H1 (cell line): ENCODE data around the gene CCDC192. TPM values are rescaled to one million over a fixed set of nuclear protein-coding genes. Genes with fewer than 3 reads are reported as not detected.

Experiments used
- CTCF ChIA-PET: fragments of 300-600 bp; sonication (Branson Sonifier 250); formaldehyde crosslinking; loops from one replicate; lab custom pipeline; 2021; ENCODE audit not compliant: partially characterized antibody; lab: Charles Lee
- POLR2A ChIA-PET: fragments of 300-600 bp; sonication (Branson Sonifier 250); formaldehyde crosslinking; loops from one replicate; lab custom pipeline; 2021; ENCODE audit warnings: inconsistent platforms; ENCODE audit not compliant: partially characterized antibody; lab: Charles Lee
- DNase-seq, 2 experiments: peaks; one replicate each; pipeline versions ENCODE4 v3.0.0 to v3.0.0-alpha.2; 2010 to 2022; ENCODE audit warnings: low spot score in 2 of 2, low read depth in 1 of 2, mixed read lengths in 1 of 2
- FAIRE-seq: peaks from 2 replicates; lab custom pipeline; 2011; peaks lifted over from hg19 to GRCh38; lab: Jason Lieb, UNC
- H2AFZ ChIP-seq: 2 replicates; pipeline ENCODE4 v1.8.1; 2012; ENCODE audit warnings: low read length, inconsistent platforms
- H2AK5ac ChIP-seq: 2 replicates; pipeline ENCODE4 v1.6.1; 2013; ENCODE audit warnings: low read depth, low read length
- H2BK120ac ChIP-seq: replicated peaks from 2 replicates; pipeline ENCODE3; 2013; ENCODE audit warnings: low read depth, low read length, inconsistent platforms
- H2BK12ac ChIP-seq: 2 replicates; pipeline ENCODE4 v1.6.1; 2013; ENCODE audit warnings: low read depth, low read length
- H2BK15ac ChIP-seq: 2 replicates; pipeline ENCODE4 v1.6.1; 2013; ENCODE audit warnings: low read length
- H2BK20ac ChIP-seq: 2 replicates; pipeline ENCODE4 v1.6.1; 2013; ENCODE audit warnings: low read length
- H2BK5ac ChIP-seq: 2 replicates; pipeline ENCODE4 v1.6.1; 2013; ENCODE audit warnings: low read depth, low read length
- H3K14ac ChIP-seq: 2 replicates; pipeline ENCODE4 v1.6.1; 2013; ENCODE audit warnings: inconsistent platforms; ENCODE audit not compliant: insufficient read length
- H3K18ac ChIP-seq: 2 replicates; pipeline ENCODE4 v1.6.1; 2013; ENCODE audit warnings: low read length; ENCODE audit errors: extremely low read depth
- H3K23ac ChIP-seq: 2 replicates; pipeline ENCODE4 v1.6.1; 2013; ENCODE audit warnings: inconsistent platforms; ENCODE audit not compliant: insufficient read length
- H3K23me2 ChIP-seq: 2 replicates; pipeline ENCODE4 v1.6.1; 2013; ENCODE audit warnings: low read depth, low read length
- H3K27ac ChIP-seq: 2 replicates; pipeline ENCODE4 v1.6.1; 2011; ENCODE audit warnings: low read depth, low read length, inconsistent platforms
- H3K27me3 ChIP-seq, 4 experiments: replicated peaks in 1 of 4; 1 replicate in 1 of 4; 2 replicates in 3 of 4; pipeline versions ENCODE4 v1.6.1 to v1.8.1; 2011 to 2013; ENCODE audit warnings: low read length in 3 of 4, mild to moderate bottlenecking in 3 of 4, inconsistent platforms in 2 of 4, mixed read lengths in 2 of 4, moderate library complexity in 1 of 4; ENCODE audit not compliant: control insufficient read depth in 3 of 4, insufficient read depth in 3 of 4; ENCODE audit errors: extremely low read depth in 1 of 4
- H3K36me3 ChIP-seq, 4 experiments: 2 replicates each; pipeline versions ENCODE4 v1.6.1 to v1.8.1; 2011 to 2013; ENCODE audit warnings: mild to moderate bottlenecking in 4 of 4, low read length in 3 of 4, moderate library complexity in 2 of 4, control low read depth in 1 of 4, inconsistent platforms in 1 of 4; ENCODE audit not compliant: insufficient read depth in 4 of 4, control insufficient read depth in 2 of 4
- H3K4ac ChIP-seq: replicated peaks from 2 replicates; pipeline ENCODE3; 2013; ENCODE audit warnings: low read length, low read depth, mixed read lengths, inconsistent platforms; ENCODE audit not compliant: insufficient read length
- H3K4me1 ChIP-seq, 4 experiments: replicated peaks in 1 of 4; 1 replicate in 1 of 4; 2 replicates in 3 of 4; pipeline versions ENCODE4 v1.6.1 to v1.8.1; 2011 to 2013; ENCODE audit warnings: low read length in 3 of 4, inconsistent platforms in 2 of 4, mixed read lengths in 1 of 4; ENCODE audit not compliant: insufficient read depth in 4 of 4, control insufficient read depth in 3 of 4
- H3K4me2 ChIP-seq, 2 experiments: 2 replicates each; pipeline versions ENCODE4 v1.6.1 to v1.8.1; 2011 to 2013; ENCODE audit warnings: low read depth in 2 of 2, low read length in 2 of 2, control low read depth in 1 of 2, inconsistent platforms in 1 of 2, mild to moderate bottlenecking in 1 of 2; ENCODE audit not compliant: insufficient read depth in 1 of 2
- H3K4me3 ChIP-seq, 4 experiments: fragments of 200-600, 300-600 bp in 1 of 4; sonication (generic), shearing (Covaris generic), sonication (Bioruptor Twin) in 1 of 4; 2 replicates each; pipeline versions ENCODE4 v1.5.1 to v1.8.1; 2011 to 2016; ENCODE audit warnings: low read length in 4 of 4, low read depth in 3 of 4, control low read depth in 2 of 4, inconsistent platforms in 2 of 4, mild to moderate bottlenecking in 2 of 4, mixed read lengths in 1 of 4, moderate library complexity in 1 of 4; ENCODE audit not compliant: insufficient read depth in 2 of 4; ENCODE audit errors: extremely low read depth in 1 of 4
- H3K56ac ChIP-seq: replicated peaks from 2 replicates; pipeline ENCODE3; 2013; ENCODE audit warnings: low read depth, mild to moderate bottlenecking, mixed read lengths, low read length, inconsistent platforms; ENCODE audit not compliant: insufficient read length
- H3K79me1 ChIP-seq: 2 replicates; pipeline ENCODE4 v1.6.1; 2013; ENCODE audit warnings: low read depth, low read length, control low read depth
- H3K79me2 ChIP-seq, 2 experiments: 2 replicates each; pipeline versions ENCODE4 v1.6.1 to v1.8.1; 2012 to 2013; ENCODE audit warnings: low read length in 2 of 2, mild to moderate bottlenecking in 2 of 2, inconsistent platforms in 1 of 2; ENCODE audit not compliant: insufficient read depth in 2 of 2, control insufficient read depth in 1 of 2
- H3K9ac ChIP-seq, 4 experiments: replicated peaks in 1 of 4; 1 replicate in 1 of 4; 2 replicates in 3 of 4; pipeline versions ENCODE4 v1.6.1 to v1.8.1; 2011 to 2013; ENCODE audit warnings: low read depth in 3 of 4, low read length in 3 of 4, control low read depth in 2 of 4, mild to moderate bottlenecking in 2 of 4, moderate library complexity in 2 of 4, inconsistent platforms in 1 of 4; ENCODE audit errors: extremely low read depth in 1 of 4
- H3K9me3 ChIP-seq, 2 experiments: 2 replicates each; pipeline versions ENCODE4 v1.6.1 to v1.8.1; 2012 to 2013; ENCODE audit warnings: mild to moderate bottlenecking in 2 of 2, moderate library complexity in 2 of 2, control low read depth in 1 of 2, inconsistent platforms in 1 of 2, low read depth in 1 of 2, low read length in 1 of 2, mixed read lengths in 1 of 2; ENCODE audit not compliant: insufficient read depth in 2 of 2
- H4K20me1 ChIP-seq, 2 experiments: replicated peaks in 1 of 2; 2 replicates each; pipeline versions ENCODE3 to v1.8.1; 2011 to 2013; ENCODE audit warnings: inconsistent platforms in 2 of 2, low read length in 2 of 2, mild to moderate bottlenecking in 1 of 2; ENCODE audit not compliant: insufficient read depth in 2 of 2, control insufficient read depth in 1 of 2
- H4K5ac ChIP-seq: 2 replicates; pipeline ENCODE4 v1.6.1; 2013; ENCODE audit warnings: low read length, low read depth, mixed read lengths, inconsistent platforms; ENCODE audit not compliant: insufficient read length
- H4K8ac ChIP-seq: 2 replicates; pipeline ENCODE4 v1.8.0; 2013; ENCODE audit warnings: mild to moderate bottlenecking, moderate library complexity, low read length, inconsistent platforms; ENCODE audit not compliant: insufficient read depth; ENCODE audit errors: extremely low read depth
- H4K91ac ChIP-seq: replicated peaks from 2 replicates; pipeline ENCODE3; 2013; ENCODE audit warnings: low read length, mixed read lengths, inconsistent platforms; ENCODE audit not compliant: insufficient read length
- TCF12 ChIP-seq: IDR thresholded peaks from 2 replicates; pipeline ENCODE4 v1.6.1; 2011; ENCODE audit warnings: low read depth, mild to moderate bottlenecking, low read length
- polyA plus RNA-seq, 7 experiments: library from polyadenylated mRNA; depleted of rRNA in 3 of 7; stranded (reverse) in 5 of 7; unstranded in 2 of 7; fragments of >200 nt in 5 of 7; fragments of 200-250 nt in 2 of 7; gene quantifications; 1 replicate in 5 of 7; 2 replicates in 1 of 7; 4 replicates in 1 of 7; pipeline versions ENCODE4 v1.2.1 to v1.2.3, GENCODE V29; 2011 to 2013; ENCODE audit warnings: missing spikeins in 2 of 7, mixed read lengths in 2 of 7
- total RNA-seq: library from RNA; stranded (reverse); fragmentation: NEBNext Ultra II Directional; extraction: Animal tissue kit (Norgen Biotek cat#: 25700); gene quantifications from 2 replicates; pipeline ENCODE4 v1.2.1, GENCODE V29; 2021

Gene CCDC192
- total and polyA plus RNA-seq, 2 of the 8 experiments (the other 6 are each of a cell fraction or from before 2014, with no cell fraction given): 0.61 TPM; not detected in 1

GRCh38 chr5:127769386-127769785 is 66.2 kb downstream of the CCDC192 start:
- Histone ChIP-seq H3K18ac (no peak overlapping the region), H3K79me1 (no peaks in the 10 kb centered on the region), H2AK5ac (no peak overlapping the region), H3K79me2 (no peaks in the 10 kb centered on the region), H4K91ac (no peak overlapping the region), H3K36me3 (no peaks in the 10 kb centered on the region), H2BK15ac (no peak overlapping the region), H2BK5ac (no peak overlapping the region), H3K4me2 (no peak overlapping the region), H4K20me1 (no peaks in the 10 kb centered on the region), H4K8ac (no peak overlapping the region), H3K23me2 (no peaks in the 10 kb centered on the region), H3K9me3 (no peaks in the 10 kb centered on the region), H2BK12ac (no peak overlapping the region), H3K9ac (no peak overlapping the region), H3K27me3 (no peaks in the 10 kb centered on the region), H3K23ac (no peak overlapping the region), H3K4ac (no peak overlapping the region), H4K5ac (no peak overlapping the region), H3K4me1 (no peaks in the 10 kb centered on the region), H2AFZ (no peak overlapping the region), H2BK20ac (no peak overlapping the region), H3K27ac (no peak overlapping the region), H3K14ac (no peak overlapping the region), H2BK120ac (no peak overlapping the region), H3K4me3 (no peak overlapping the region), H3K56ac (no peak overlapping the region)
- no peak for TF ChIP-seq TCF12
- DNase-seq (no peak), FAIRE-seq (no peak)
- ChIA-PET POLR2A (no interaction called here), CTCF (interaction anchor here (1.1 kb wide), 1 partner anchor 17 kb away, joined by 3 read pairs; no protein-coding TSS in a partner anchor)
